Motor neuron (in vitro differentiated cells): ENCODE results near the gene CNTNAP5. TPM values are rescaled to one million over a fixed set of nuclear protein-coding genes. Genes with fewer than 3 reads are reported as not detected.
A peak's percentile ranks its signal among the peaks of the same experiment; 100 is the strongest.

Source experiments
- ATAC-seq, 8 experiments: fragments of 200-7000 bp; cut with Tn5 transposase; replicated peaks in 6 of 8; 2 replicates each; pipeline ENCODE4 v1.8.0; 2021; ENCODE audit warnings: mild to moderate bottlenecking in 8 of 8, moderate library complexity in 8 of 8
- H3K27ac ChIP-seq, 2 donors: fragments of 250-450 bp; sonication (Bioruptor Pico); 2 replicates each; pipeline ENCODE4 v1.9.0; 2021; ENCODE audit warnings: antibody characterized with exemption in 2 of 2, mild to moderate bottlenecking in 2 of 2, moderate library complexity in 1 of 2
- H3K4me1 ChIP-seq, 2 donors: fragments of 250-450 bp; sonication (Bioruptor Pico); replicated peaks in 1 of 2; 2 replicates each; pipeline ENCODE4 v1.6.1; 2021; ENCODE audit warnings: antibody characterized with exemption in 2 of 2, mild to moderate bottlenecking in 2 of 2, moderate library complexity in 1 of 2
- H3K4me3 ChIP-seq, 5 donors: fragments of 250-450 bp; sonication (Bioruptor Pico); 2 replicates each; pipeline ENCODE4 v1.9.0; 2021; ENCODE audit warnings: antibody characterized with exemption in 5 of 5, mild to moderate bottlenecking in 5 of 5, moderate library complexity in 4 of 5
- WGBS, 10 experiments: fragments of 450-650 bp; shearing (Covaris generic); methylation state at CpG; one replicate each; pipeline ENCODE4 v1.0.0; 2022; 5-methylcytosine and 5-hydroxymethylcytosine counted together
- in situ Hi-C, 9 experiments: fragments of 400-800 bp; cut with MboI; loops; one replicate each; pipeline ENCODE4 v1.15.0; 2021; ENCODE audit warnings: low sequenced_read_pairs in 9 of 9, low pct_unique_long_range_greater_than_20kb in 2 of 9; ENCODE audit not compliant: unreplicated experiment in 9 of 9
- total RNA-seq, 8 experiments: library from RNA; unstranded; fragments of 300-600 nt; gene quantifications; 2 replicates each; pipeline versions ENCODE4 v1.2.3 to v1.2.4, GENCODE V29; 2022

CNTNAP5 gene
- total RNA-seq, 8 experiments from 2014 or later = 0.28 to 12.6 (median 8.7) TPM; not detected in 2

- in situ Hi-C loops = no loop called here
- Histone ChIP-seq H3K4me1 (no peaks in the 10 kb centered on the region), H3K4me3 (no peak overlapping the region), H3K27ac (no peak overlapping the region)
- WGBS, 10 experiments = 0 to 97% (median 89%) methylated on average over 2 to 6 of the region's 6 CpGs; no CpG with 5 or more reads in 2 of the 10 experiments
- peak in 2 of 8 experiments; percentile 19 to 62 for ATAC-seq
These were observed 233.2 kb downstream of the CNTNAP5 start for GRCh38 chr2:124258140-124258880.

GRCh38 chr2:124261456-124261855 is 236.4 kb downstream of the CNTNAP5 start:
- peaks cover 1 to 20% of the 10 kb centered on the region in 2 donors for H3K4me1 ChIP-seq
- in situ Hi-C loops = no loop called here
- H3K27ac ChIP-seq = no peak overlapping the region
- no peak for ATAC-seq
- H3K4me3 ChIP-seq = no peak overlapping the region
- WGBS, 10 experiments = 19 to 100% (median 94%) methylated on average over 1 to 5 of the region's 5 CpGs; no CpG with 5 or more reads in 1 of the 10 experiments

GRCh38 chr2:124264551-124265091 is 239.5 kb downstream of the CNTNAP5 start:
- ATAC-seq = no peak
- WGBS, 10 experiments = 0 to 100% (median 85%) methylated on average over 1 to 3 of the region's 6 CpGs; no CpG with 5 or more reads in 3 of the 10 experiments
- H3K27ac ChIP-seq = no peak overlapping the region
- peaks cover 20 to 40% of the 10 kb centered on the region in 2 donors for H3K4me1 ChIP-seq
- no peak overlapping the region for H3K4me3 ChIP-seq
- in situ Hi-C loops = no loop called here

- peaks cover 20 to 40% of the 10 kb centered on the region in 2 donors for H3K4me1 ChIP-seq
- H3K27ac ChIP-seq = no peak overlapping the region
- in situ Hi-C loops = no loop called here
- WGBS, 10 experiments = 0 to 76% (median 43%) methylated on average over 1 to 5 of the region's 5 CpGs; no CpG with 5 or more reads in 2 of the 10 experiments
- no peak overlapping the region for H3K4me3 ChIP-seq
- peak; percentile 74 to 100 (median 100) for ATAC-seq
These were observed 242.7 kb downstream of the CNTNAP5 start for GRCh38 chr2:124267794-124268193.

GRCh38 chr2:124269348-124269747 is 244.3 kb downstream of the CNTNAP5 start:
- in situ Hi-C loops = no loop called here
- H3K4me1 ChIP-seq = peaks cover 20 to 40% of the 10 kb centered on the region in 2 donors
- no peak overlapping the region for H3K27ac ChIP-seq
- no peak overlapping the region for H3K4me3 ChIP-seq
- ATAC-seq = no peak
- 13 to 94% (median 64%) methylated on average over 1 to 7 of the region's 7 CpGs; no CpG with 5 or more reads in 2 of the 10 experiments for WGBS, 10 experiments

- 0 to 100% (median 65%) methylated on average over 1 of the region's 1 CpG; no CpG with 5 or more reads in 2 of the 10 experiments for WGBS, 10 experiments
- no peak overlapping the region for H3K4me3 ChIP-seq
- no peak for ATAC-seq
- no peak overlapping the region for H3K27ac ChIP-seq
- in situ Hi-C loops = no loop called here
- peaks cover 9 to 13% of the 10 kb centered on the region in 2 donors for H3K4me1 ChIP-seq
These were observed 247.3 kb downstream of the CNTNAP5 start for GRCh38 chr2:124272261-124272841.

GRCh38 chr2:124281541-124281940 is 256.5 kb downstream of the CNTNAP5 start:
- in situ Hi-C loops = loop anchor here in 1 of 9 experiments (25.0 kb wide), 1 partner anchor 94 kb away; no protein-coding TSS in a partner anchor
- H3K4me1 ChIP-seq = peaks cover 0 to 2% of the 10 kb centered on the region in 2 donors
- no peak overlapping the region for H3K27ac ChIP-seq
- no peak for ATAC-seq
- H3K4me3 ChIP-seq = no peak overlapping the region
- 26 to 100% (median 58%) methylated on average over 2 to 10 of the region's 10 CpGs; no CpG with 5 or more reads in 1 of the 10 experiments for WGBS, 10 experiments

GRCh38 chr2:124283096-124283495 is 258.0 kb downstream of the CNTNAP5 start:
- Histone ChIP-seq H3K27ac (no peak overlapping the region), H3K4me1 (no peaks in the 10 kb centered on the region), H3K4me3 (no peak overlapping the region)
- ATAC-seq = no peak
- in situ Hi-C loops = loop anchor here in 1 of 9 experiments (25.0 kb wide), 1 partner anchor 96 kb away; no protein-coding TSS in a partner anchor

- 24 to 100% (median 68%) methylated on average over 1 to 7 of the region's 7 CpGs; no CpG with 5 or more reads in 1 of the 10 experiments for WGBS, 10 experiments
- Histone ChIP-seq H3K4me1 (no peaks in the 10 kb centered on the region), H3K4me3 (no peak overlapping the region), H3K27ac (no peak overlapping the region)
- no peak for ATAC-seq
- in situ Hi-C loops = loop anchor here in 1 of 9 experiments (25.0 kb wide), 1 partner anchor 99 kb away; no protein-coding TSS in a partner anchor
These were observed 261.1 kb downstream of the CNTNAP5 start for GRCh38 chr2:124286089-124286783.

- Histone ChIP-seq H3K4me3 (no peak overlapping the region), H3K27ac (no peak overlapping the region), H3K4me1 (no peaks in the 10 kb centered on the region)
- ATAC-seq = no peak
- 0 to 100% (median 54%) methylated on average over 1 of the region's 1 CpG for WGBS, 10 experiments
- in situ Hi-C loops = loop anchor here in 1 of 9 experiments (25.0 kb wide), 1 partner anchor 102 kb away; no protein-coding TSS in a partner anchor
These were observed 264.0 kb downstream of the CNTNAP5 start for GRCh38 chr2:124289060-124289459.

- Histone ChIP-seq H3K4me3 (no peak overlapping the region), H3K4me1 (no peaks in the 10 kb centered on the region), H3K27ac (no peak overlapping the region)
- WGBS, 10 experiments = 0 to 100% (median 63%) methylated on average over 1 of the region's 1 CpG; no CpG with 5 or more reads in 1 of the 10 experiments
- in situ Hi-C loops = loop anchor here in 1 of 9 experiments (25.0 kb wide), 1 partner anchor 102 kb away; no protein-coding TSS in a partner anchor
- no peak for ATAC-seq
These were observed 264.5 kb downstream of the CNTNAP5 start for GRCh38 chr2:124289615-124290014.

GRCh38 chr2:124296470-124296869 is 271.4 kb downstream of the CNTNAP5 start:
- Histone ChIP-seq H3K27ac (no peak overlapping the region), H3K4me1 (peaks cover 2 to 8% of the 10 kb centered on the region in 2 donors), H3K4me3 (no peak overlapping the region)
- in situ Hi-C loops = loop anchor here in 1 of 9 experiments (25.0 kb wide), 1 partner anchor 109 kb away; no protein-coding TSS in a partner anchor
- WGBS, 10 experiments = 0 to 81% (median 53%) methylated on average over 1 to 2 of the region's 2 CpGs; no CpG with 5 or more reads in 4 of the 10 experiments
- ATAC-seq = no peak
